Measurements from ENCODE around the gene UBE2E2.
A peak's percentile ranks its signal among the peaks of the same experiment; 100 is the strongest.

The UBE2E2 gene

DNA sequence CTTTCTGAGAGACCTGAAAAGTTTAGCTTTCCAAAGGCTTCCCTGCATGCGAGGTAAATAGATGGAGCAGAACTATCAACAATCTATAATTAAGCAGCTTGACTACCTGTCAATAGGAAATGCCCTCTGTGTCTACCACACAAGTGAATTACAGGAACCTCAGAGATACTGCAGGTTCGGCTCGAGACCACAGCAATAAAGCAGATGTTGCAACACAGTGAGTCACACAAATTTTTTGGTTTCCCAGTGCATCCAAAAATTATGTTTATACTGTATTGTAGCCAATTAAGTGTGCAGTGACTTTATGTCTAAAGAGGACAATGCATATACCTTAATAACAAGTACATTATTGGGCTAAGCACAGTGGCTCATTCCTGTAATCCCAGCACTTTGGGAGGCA, 252.0 kb downstream of the UBE2E2 start:
- Mint-ChIP-seq H3K9me3 (peaks cover 11 to 14% of the 10 kb centered on the region in 2 donors), H3K4me3 (no peak overlapping the region), H3K27ac (no peak overlapping the region), H3K4me1 (peaks cover 21% of the 10 kb centered on the region), H3K27me3 (no peaks in the 10 kb centered on the region)
- DNase-seq (no peak), ATAC-seq (no peak)

DNA sequence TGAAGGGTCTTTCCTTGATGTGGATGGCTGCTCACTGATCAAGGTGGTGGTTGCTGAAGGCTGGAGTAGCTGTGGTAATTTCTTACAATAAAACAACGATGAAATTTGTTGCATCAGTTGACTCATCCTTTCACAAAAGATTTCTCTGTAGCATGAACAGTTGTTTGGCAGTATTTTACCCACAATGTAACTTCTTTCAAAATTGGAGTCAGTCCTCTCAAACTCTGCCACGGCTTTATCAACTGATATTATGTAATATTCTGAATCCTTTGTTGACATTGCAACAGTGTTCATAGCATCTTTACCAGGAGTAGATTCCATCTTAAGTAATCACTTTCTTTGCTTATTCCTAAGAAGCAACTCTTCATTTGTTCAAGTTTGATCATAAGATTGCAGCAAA, 252.6 kb downstream of the UBE2E2 start:
- no peak for DNase-seq
- Mint-ChIP-seq H3K27ac (no peak overlapping the region), H3K4me3 (no peak overlapping the region), H3K4me1 (peaks cover 21% of the 10 kb centered on the region), H3K27me3 (no peaks in the 10 kb centered on the region), H3K9me3 (peaks cover 11 to 14% of the 10 kb centered on the region in 2 donors)
- no peak for ATAC-seq

- H3K4me1 Mint-ChIP-seq, result peaks cover 21% of the 10 kb centered on the region
These were observed 254.6 kb downstream of the UBE2E2 start for GRCh38 chr3:23457697-23458096.

GRCh38 chr3:23459465-23459864, 256.3 kb downstream of the UBE2E2 start:
- Mint-ChIP-seq H3K4me1 (peaks cover 21% of the 10 kb centered on the region), H3K4me3 (no peak overlapping the region), H3K9me3 (peaks cover 11 to 14% of the 10 kb centered on the region in 2 donors), H3K27ac (no peak overlapping the region), H3K27me3 (no peaks in the 10 kb centered on the region)
- no peak for DNase-seq
- ATAC-seq, result no peak

More at GRCh38 chr3:23457697-23458096, 254.6 kb downstream of the UBE2E2 start:
- Mint-ChIP-seq H3K27me3 (no peaks in the 10 kb centered on the region), H3K4me3 (peak overlapping the region in 1 of 2 donors; percentile 48), H3K9me3 (peaks cover 11 to 14% of the 10 kb centered on the region in 2 donors), H3K27ac (peak overlapping the region in 1 of 2 donors; percentile 68)
- ATAC-seq (no peak), DNase-seq (no peak)

DNA sequence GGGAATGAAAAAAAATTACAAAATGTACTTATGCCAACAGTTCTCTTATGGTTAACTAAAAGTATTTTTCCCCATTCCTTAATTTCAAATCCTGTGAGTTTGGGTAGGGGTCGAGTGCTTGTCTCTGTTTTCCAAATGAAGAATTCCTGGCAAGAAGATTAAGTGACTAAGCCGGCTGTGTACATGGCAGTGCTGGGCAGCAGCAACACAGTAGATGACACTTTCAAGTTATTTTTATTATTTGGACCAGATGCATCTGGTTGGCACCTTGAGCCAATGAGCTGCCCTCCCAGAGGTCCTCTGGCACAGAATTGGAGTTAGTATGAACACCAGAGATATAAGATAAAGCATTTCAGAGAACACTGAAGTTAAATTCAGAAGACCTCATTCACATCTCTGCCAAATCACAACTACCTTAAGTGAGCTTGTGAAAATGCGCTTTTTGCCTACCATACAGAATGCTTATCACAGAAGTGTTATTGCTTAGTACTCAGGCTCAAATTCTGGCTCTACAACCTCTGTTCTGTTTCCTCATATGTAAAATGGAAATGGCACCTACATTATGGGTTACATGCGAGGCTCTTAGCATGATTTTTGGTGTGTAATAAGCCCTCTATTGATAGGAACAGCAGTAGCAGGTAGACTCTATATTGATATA, 256.9 kb downstream of the UBE2E2 start:
- ATAC-seq, result no peak
- Mint-ChIP-seq H3K9me3 (peaks cover 11 to 14% of the 10 kb centered on the region in 2 donors), H3K4me1 (peaks cover 21% of the 10 kb centered on the region)

GRCh38 chr3:23461069-23461468, 257.9 kb downstream of the UBE2E2 start:
- no peak overlapping the region for H3K4me3 Mint-ChIP-seq
- DNase-seq (no peak), ATAC-seq (no peak)
- no peak overlapping the region for H3K27ac Mint-ChIP-seq
- no peaks in the 10 kb centered on the region for H3K27me3 Mint-ChIP-seq
- peaks cover 11% of the 10 kb centered on the region in 2 donors for H3K9me3 Mint-ChIP-seq
- peaks cover 16% of the 10 kb centered on the region for H3K4me1 Mint-ChIP-seq

More for the DNA sequence above, 256.9 kb downstream of the UBE2E2 start:
- Mint-ChIP-seq H3K27ac (peak overlapping the region in 1 of 2 donors; percentile 59), H3K4me3 (no peak overlapping the region), H3K27me3 (no peaks in the 10 kb centered on the region)
- no peak for DNase-seq

GRCh38 chr3:23463791-23464190, 260.7 kb downstream of the UBE2E2 start:
- DNase-seq (no peak), ATAC-seq (no peak)
- Mint-ChIP-seq H3K4me3 (no peak overlapping the region), H3K27ac (no peak overlapping the region), H3K9me3 (peaks cover 14 to 21% of the 10 kb centered on the region in 2 donors), H3K4me1 (no peaks in the 10 kb centered on the region), H3K27me3 (no peaks in the 10 kb centered on the region)

DNA sequence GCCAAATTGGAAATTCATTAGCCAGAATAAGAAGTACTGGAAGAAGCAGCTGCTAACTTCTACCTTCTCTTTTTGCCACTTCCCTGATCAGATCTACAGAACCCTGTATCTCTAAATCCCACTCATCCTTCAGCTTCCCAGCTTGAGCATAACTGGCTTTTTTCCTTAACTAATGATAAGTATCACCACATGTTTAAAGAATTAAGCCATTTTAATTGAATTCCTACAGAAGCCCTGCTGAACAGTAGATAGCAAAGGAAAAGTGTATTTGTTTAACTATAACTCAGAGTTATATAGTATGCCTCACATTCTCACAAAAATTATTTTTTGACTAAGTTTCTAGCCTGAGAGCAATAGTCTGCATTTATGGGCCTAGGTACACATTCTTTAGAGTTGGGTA, 262.4 kb downstream of the UBE2E2 start:
- no peaks in the 10 kb centered on the region for H3K4me1 Mint-ChIP-seq
- H3K27ac Mint-ChIP-seq, result no peak overlapping the region
- H3K27me3 Mint-ChIP-seq, result no peaks in the 10 kb centered on the region
- peaks cover 14 to 22% of the 10 kb centered on the region in 2 donors for H3K9me3 Mint-ChIP-seq
- DNase-seq (no peak), ATAC-seq (no peak)
- no peak overlapping the region for H3K4me3 Mint-ChIP-seq

- H3K4me1 Mint-ChIP-seq, result peaks cover 6% of the 10 kb centered on the region
- H3K4me3 Mint-ChIP-seq, result no peak overlapping the region
- peak overlapping the region in 1 of 2 donors; percentile 3 for H3K27ac Mint-ChIP-seq
- peaks cover 14 to 22% of the 10 kb centered on the region in 2 donors for H3K9me3 Mint-ChIP-seq
- no peak for ATAC-seq
- H3K27me3 Mint-ChIP-seq, result no peaks in the 10 kb centered on the region
- no peak for DNase-seq
These were observed 265.1 kb downstream of the UBE2E2 start for GRCh38 chr3:23468203-23468602.

DNA sequence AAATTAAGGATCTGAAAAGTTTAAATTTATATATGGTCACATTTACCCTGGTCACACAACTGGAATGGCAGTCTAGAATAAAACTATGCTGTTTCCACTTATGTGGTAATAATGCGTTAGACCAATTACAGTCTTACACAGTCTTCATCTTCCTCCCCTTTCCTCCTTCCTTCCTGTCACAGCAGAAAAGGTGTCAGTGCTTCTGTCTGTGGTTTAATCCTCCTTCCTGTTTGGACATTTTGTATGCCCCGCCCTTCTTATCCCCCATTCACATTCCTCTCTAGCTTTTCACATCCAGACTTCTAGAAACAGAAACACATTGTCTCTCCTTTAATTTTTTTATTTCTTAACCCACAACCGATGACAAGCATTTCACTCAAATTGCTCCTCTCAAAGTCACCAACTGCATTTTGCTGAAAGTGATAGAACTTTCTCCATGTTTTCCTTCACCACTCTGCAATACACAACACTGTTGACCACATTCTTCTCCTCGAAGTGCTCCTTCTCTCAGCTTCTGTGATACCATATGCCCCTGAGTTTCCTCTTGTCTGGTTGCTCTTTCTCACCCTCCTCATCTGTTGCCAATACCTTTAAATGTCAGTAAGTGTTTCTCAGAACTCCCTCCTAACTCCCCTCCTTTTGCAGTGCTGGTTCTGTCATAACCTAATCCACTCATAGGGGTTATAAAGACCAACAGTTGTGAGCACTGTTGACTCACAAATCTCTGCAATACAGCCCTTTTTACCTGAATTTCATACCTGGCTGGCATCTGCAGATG, 271.6 kb downstream of the UBE2E2 start:
- Mint-ChIP-seq H3K4me1 (peaks cover 19% of the 10 kb centered on the region), H3K27me3 (no peaks in the 10 kb centered on the region), H3K9me3 (peaks cover 10 to 12% of the 10 kb centered on the region in 2 donors), H3K27ac (peak overlapping the region in 1 of 2 donors; percentile 0), H3K4me3 (peak overlapping the region in 1 of 2 donors; percentile 6)
- no peak for DNase-seq
- ATAC-seq, result no peak

GRCh38 chr3:23475446-23475845, 272.3 kb downstream of the UBE2E2 start:
- no peak for ATAC-seq
- H3K9me3 Mint-ChIP-seq, result peaks cover 10 to 12% of the 10 kb centered on the region in 2 donors
- peaks cover 19% of the 10 kb centered on the region for H3K4me1 Mint-ChIP-seq
- H3K27me3 Mint-ChIP-seq, result no peaks in the 10 kb centered on the region
- H3K4me3 Mint-ChIP-seq, result no peak overlapping the region
- H3K27ac Mint-ChIP-seq, result no peak overlapping the region
- no peak for DNase-seq

- Mint-ChIP-seq H3K27ac (no peak overlapping the region), H3K27me3 (no peaks in the 10 kb centered on the region), H3K4me3 (no peak overlapping the region), H3K9me3 (peaks cover 13 to 16% of the 10 kb centered on the region in 2 donors), H3K4me1 (peaks cover 14% of the 10 kb centered on the region)
- ATAC-seq, result no peak
- DNase-seq, result no peak
These were observed 275.9 kb downstream of the UBE2E2 start for GRCh38 chr3:23479026-23479425.

GRCh38 chr3:23479615-23480328, 276.6 kb downstream of the UBE2E2 start:
- no peak for DNase-seq
- Mint-ChIP-seq H3K27me3 (no peaks in the 10 kb centered on the region), H3K27ac (no peak overlapping the region), H3K9me3 (peaks cover 21 to 23% of the 10 kb centered on the region in 2 donors), H3K4me3 (no peak overlapping the region), H3K4me1 (peaks cover 14% of the 10 kb centered on the region)
- ATAC-seq, result no peak

- DNase-seq, result no peak
- H3K27me3 Mint-ChIP-seq, result no peaks in the 10 kb centered on the region
- peaks cover 9% of the 10 kb centered on the region for H3K4me1 Mint-ChIP-seq
- peaks cover 21 to 26% of the 10 kb centered on the region in 2 donors for H3K9me3 Mint-ChIP-seq
- ATAC-seq, result no peak
- H3K27ac Mint-ChIP-seq, result no peak overlapping the region
- H3K4me3 Mint-ChIP-seq, result no peak overlapping the region
These were observed 277.2 kb downstream of the UBE2E2 start for GRCh38 chr3:23480329-23480714.

- H3K9me3 Mint-ChIP-seq, result peaks cover 21 to 34% of the 10 kb centered on the region in 2 donors
- H3K27me3 Mint-ChIP-seq, result no peaks in the 10 kb centered on the region
- H3K27ac Mint-ChIP-seq, result no peak overlapping the region
These were observed 278.0 kb downstream of the UBE2E2 start for GRCh38 chr3:23481011-23481615.

More at GRCh38 chr3:23481011-23481615, 278.0 kb downstream of the UBE2E2 start:
- Mint-ChIP-seq H3K4me3 (no peak overlapping the region), H3K4me1 (peaks cover 5% of the 10 kb centered on the region)
- ATAC-seq (no peak), DNase-seq (no peak)

All from stimulated activated naive CD8-positive, alpha-beta T cell treated with anti-CD3 and anti-CD28 coated beads, Interleukin-15, amount 100 ng/mL, for 72 hours (primary cell).